BLaER1 treated with 17β-estradiol and CSF1 and Interleukin-3, amounts not matched to agents 10 nM and 100 nM (cell line): ENCODE measurements around the gene SOCS3.

ENCODE experiments used
- H3K27ac ChIP-seq, 11 experiments: shearing (Covaris generic); formaldehyde crosslinking; 2 replicates each; pipeline ENCODE4 v1.8.1; 2022
- H3K27me3 ChIP-seq, 11 experiments: shearing (Covaris generic); formaldehyde crosslinking; 2 replicates each; pipeline ENCODE4 v1.8.1; 2022
- H3K36me3 ChIP-seq, 11 experiments: shearing (Covaris generic); formaldehyde crosslinking; 2 replicates each; pipeline ENCODE4 v1.8.1; 2022
- H3K4me1 ChIP-seq, 10 experiments: shearing (Covaris generic); formaldehyde crosslinking; 2 replicates each; pipeline ENCODE4 v1.8.1; 2022
- H3K4me2 ChIP-seq, 11 experiments: shearing (Covaris generic); formaldehyde crosslinking; 2 replicates each; pipeline ENCODE4 v1.8.1; 2022
- H3K4me3 ChIP-seq, 10 experiments: shearing (Covaris generic); formaldehyde crosslinking; 2 replicates each; pipeline ENCODE4 v1.8.1; 2022
- H3K9ac ChIP-seq, 11 experiments: shearing (Covaris generic); formaldehyde crosslinking; 2 replicates each; pipeline ENCODE4 v1.8.1; 2022
- H3K9me3 ChIP-seq, 11 experiments: shearing (Covaris generic); formaldehyde crosslinking; replicated peaks in 1 of 11; 2 replicates each; pipeline ENCODE4 v1.8.1; 2022
- H4K20me1 ChIP-seq, 11 experiments: shearing (Covaris generic); formaldehyde crosslinking; 2 replicates each; pipeline ENCODE4 v1.8.1; 2022
- Cebpa-rat ChIP-seq, 11 experiments: shearing (Covaris generic); IDR thresholded peaks; 2 replicates each; pipeline ENCODE4 v1.8.1; 2022

Gene SOCS3

GRCh38 chr17:78384479-78385175, 24.8 kb upstream of the SOCS3 start:
- H4K20me1 ChIP-seq = peaks cover 0 to 84% (median 8%) of the 10 kb centered on the region in 11 experiments; a peak in 13 of 22 replicates

GRCh38 chr17:78383725-78384471, 24.0 kb upstream of the SOCS3 start:
- peak in 8 of 11 experiments; percentile 9 to 85 (median 60); a peak in 12 of 22 replicates for TF ChIP-seq Cebpa-rat (IDR thresholded peaks at IDR 0.05)
- peaks cover 95 to 98% (median 97%) of the 10 kb centered on the region in 10 experiments for H3K4me1 ChIP-seq
- H3K4me3 ChIP-seq = peak overlapping the region in 9 of 10 experiments; percentile 16 to 62 (median 24); a peak in 10 of 20 replicates
- H3K4me2 ChIP-seq = peak overlapping the region; percentile 88 to 99 (median 95)
- peak overlapping the region; percentile 85 to 98 (median 91) for H3K27ac ChIP-seq
- H3K27me3 ChIP-seq = no peaks in the 10 kb centered on the region
- peaks cover 5 to 43% (median 19%) of the 10 kb centered on the region in 11 experiments; a peak in 14 of 22 replicates for H3K36me3 ChIP-seq
- H3K9me3 ChIP-seq = no peaks in the 10 kb centered on the region
- peak overlapping the region; percentile 72 to 98 (median 79) for H3K9ac ChIP-seq
- H4K20me1 ChIP-seq = peaks cover 0 to 77% (median 2%) of the 10 kb centered on the region in 11 experiments; a peak in 11 of 22 replicates

More at GRCh38 chr17:78384479-78385175, 24.8 kb upstream of the SOCS3 start:
- no peak; a peak in 1 of 22 replicates for TF ChIP-seq Cebpa-rat (IDR thresholded peaks at IDR 0.05)
- peaks cover 5 to 48% (median 24%) of the 10 kb centered on the region in 11 experiments; a peak in 15 of 22 replicates for H3K36me3 ChIP-seq
- peak overlapping the region; percentile 88 to 99 (median 95) for H3K4me2 ChIP-seq
- no peaks in the 10 kb centered on the region for H3K27me3 ChIP-seq
- peak overlapping the region; percentile 72 to 98 (median 79) for H3K9ac ChIP-seq
- peaks cover 99 to 100% (median 100%) of the 10 kb centered on the region in 10 experiments for H3K4me1 ChIP-seq
- H3K27ac ChIP-seq = peak overlapping the region; percentile 85 to 98 (median 91)
- H3K4me3 ChIP-seq = peak overlapping the region in 8 of 10 experiments; percentile 15 to 62 (median 27); a peak in 11 of 20 replicates
- no peaks in the 10 kb centered on the region for H3K9me3 ChIP-seq

GRCh38 chr17:78381601-78382232, 21.8 kb upstream of the SOCS3 start:
- Histone ChIP-seq H4K20me1 (peaks cover 0 to 55% (median 0%) of the 10 kb centered on the region in 11 experiments; a peak in 9 of 22 replicates), H3K4me1 (peaks cover 86 to 92% (median 90%) of the 10 kb centered on the region in 10 experiments), H3K4me2 (peak overlapping the region; percentile 86 to 99 (median 95)), H3K27me3 (no peaks in the 10 kb centered on the region), H3K9ac (peak overlapping the region; percentile 3 to 98 (median 96); a peak in 18 of 22 replicates), H3K9me3 (no peaks in the 10 kb centered on the region), H3K27ac (peak overlapping the region; percentile 1 to 98 (median 91); a peak in 19 of 22 replicates), H3K36me3 (peaks cover 5 to 42% (median 18%) of the 10 kb centered on the region in 11 experiments; a peak in 14 of 22 replicates), H3K4me3 (peak overlapping the region in 7 of 10 experiments; percentile 11 to 98 (median 92); a peak in 14 of 20 replicates)
- TF ChIP-seq Cebpa-rat (IDR thresholded peaks at IDR 0.05) = no peak

- Histone ChIP-seq H3K27me3 (no peaks in the 10 kb centered on the region), H3K4me3 (peak overlapping the region in 8 of 10 experiments; percentile 86 to 98 (median 96); a peak in 14 of 20 replicates), H3K9me3 (no peaks in the 10 kb centered on the region), H3K27ac (peak overlapping the region in 10 of 11 experiments; percentile 49 to 98 (median 94); a peak in 18 of 22 replicates), H4K20me1 (peaks cover 0 to 42% (median 0%) of the 10 kb centered on the region in 11 experiments; a peak in 7 of 22 replicates), H3K4me1 (peaks cover 81 to 92% (median 89%) of the 10 kb centered on the region in 10 experiments), H3K9ac (peak overlapping the region; percentile 88 to 98 (median 97); a peak in 19 of 22 replicates), H3K36me3 (peaks cover 5 to 42% (median 18%) of the 10 kb centered on the region in 11 experiments; a peak in 14 of 22 replicates), H3K4me2 (peak overlapping the region; percentile 86 to 99 (median 95))
- no peak for TF ChIP-seq Cebpa-rat (IDR thresholded peaks at IDR 0.05)
Measured at GRCh38 chr17:78380370-78380769, 20.5 kb upstream of the SOCS3 start.

- H3K9ac ChIP-seq = peak overlapping the region; percentile 88 to 98 (median 97)
- TF ChIP-seq Cebpa-rat (IDR thresholded peaks at IDR 0.05) = peak in 1 of 11 experiments; percentile 26; a peak in 1 of 22 replicates
- H3K27me3 ChIP-seq = no peaks in the 10 kb centered on the region
- peak overlapping the region; percentile 87 to 98 (median 95) for H3K27ac ChIP-seq
- H4K20me1 ChIP-seq = peaks cover 0 to 30% (median 0%) of the 10 kb centered on the region in 11 experiments; a peak in 6 of 22 replicates
- peak overlapping the region; percentile 86 to 99 (median 96) for H3K4me3 ChIP-seq
- H3K4me2 ChIP-seq = peak overlapping the region; percentile 86 to 99 (median 95)
- H3K9me3 ChIP-seq = no peaks in the 10 kb centered on the region
- H3K4me1 ChIP-seq = peaks cover 81 to 92% (median 89%) of the 10 kb centered on the region in 10 experiments
- peaks cover 0 to 30% (median 12%) of the 10 kb centered on the region in 11 experiments; a peak in 14 of 22 replicates for H3K36me3 ChIP-seq
Measured at GRCh38 chr17:78379131-78379491, 19.2 kb upstream of the SOCS3 start.

GRCh38 chr17:78378225-78379130, 18.6 kb upstream of the SOCS3 start, which contains the start of gene PGS1:
Gene PGS1, plus strand, starts transcription at chr17:78378649. Its CDS starts 17 bp downstream, at chr17:78378666.
- H3K36me3 ChIP-seq = peaks cover 0 to 30% (median 12%) of the 10 kb centered on the region in 11 experiments; a peak in 14 of 22 replicates
- H3K4me2 ChIP-seq = peak within 1 kb of the TSS; percentile 86 to 99 (median 95)
- no peak for TF ChIP-seq Cebpa-rat (IDR thresholded peaks at IDR 0.05)
- H3K4me3 ChIP-seq = peak within 1 kb of the TSS; percentile 86 to 99 (median 96)
- peak within 1 kb of the TSS; percentile 88 to 98 (median 97) for H3K9ac ChIP-seq
- no peaks in the 10 kb centered on the region for H3K27me3 ChIP-seq
- H4K20me1 ChIP-seq = peaks cover 0 to 30% (median 0%) of the 10 kb centered on the region in 11 experiments; a peak in 6 of 22 replicates
- H3K4me1 ChIP-seq = peaks cover 81 to 92% (median 89%) of the 10 kb centered on the region in 10 experiments
- peak within 1 kb of the TSS; percentile 87 to 98 (median 95) for H3K27ac ChIP-seq
- no peaks in the 10 kb centered on the region for H3K9me3 ChIP-seq

GRCh38 chr17:78377858-78378224, 18.0 kb upstream of the SOCS3 start:
- H3K4me1 ChIP-seq = peaks cover 81 to 92% (median 89%) of the 10 kb centered on the region in 10 experiments
- H3K27me3 ChIP-seq = no peaks in the 10 kb centered on the region
- H4K20me1 ChIP-seq = peaks cover 0 to 30% (median 0%) of the 10 kb centered on the region in 11 experiments; a peak in 6 of 22 replicates
- no peaks in the 10 kb centered on the region for H3K9me3 ChIP-seq
- peaks cover 0 to 30% (median 12%) of the 10 kb centered on the region in 11 experiments; a peak in 14 of 22 replicates for H3K36me3 ChIP-seq
- peak overlapping the region; percentile 88 to 98 (median 97) for H3K9ac ChIP-seq
- peak overlapping the region; percentile 86 to 99 (median 95) for H3K4me2 ChIP-seq
- H3K4me3 ChIP-seq = peak overlapping the region; percentile 86 to 99 (median 96)
- peak overlapping the region; percentile 87 to 98 (median 95) for H3K27ac ChIP-seq
- TF ChIP-seq Cebpa-rat (IDR thresholded peaks at IDR 0.05) = no peak
